ENCODE results near the gene CCDC106.

CCDC106 gene

GRCh38 chr19:55613396-55613795 is 34.6 kb upstream of the CCDC106 start:
- DNase-seq (ENCODE audit: low read depth, low spot score): no peak
- H3K4me3 ChIP-seq (ENCODE audit: low read length): no peak overlapping the region

GRCh38 chr19:55613930-55614710 is 33.9 kb upstream of the CCDC106 start:
- DNase-seq (ENCODE audit: low read depth, low spot score): no peak
- H3K4me3 ChIP-seq (ENCODE audit: low read length): no peak overlapping the region

- no peak for DNase-seq (ENCODE audit: low read depth, low spot score)
- no peak overlapping the region for H3K4me3 ChIP-seq (ENCODE audit: low read length)
Observed at GRCh38 chr19:55614711-55615542, 33.1 kb upstream of the CCDC106 start.

GRCh38 chr19:55615543-55616394 is 32.2 kb upstream of the CCDC106 start:
- DNase-seq (ENCODE audit: low read depth, low spot score): no peak
- no peak overlapping the region for H3K4me3 ChIP-seq (ENCODE audit: low read length)

- H3K4me3 ChIP-seq (ENCODE audit: low read length): no peak overlapping the region
- no peak for DNase-seq (ENCODE audit: low read depth, low spot score)
Observed at GRCh38 chr19:55616395-55616875, 31.6 kb upstream of the CCDC106 start.

GRCh38 chr19:55617426-55617825 is 30.6 kb upstream of the CCDC106 start:
- H3K4me3 ChIP-seq (ENCODE audit: low read length): no peak overlapping the region
- DNase-seq (ENCODE audit: low read depth, low spot score): no peak

GRCh38 chr19:55618426-55618825 is 29.6 kb upstream of the CCDC106 start:
- DNase-seq (ENCODE audit: low read depth, low spot score): no peak
- no peak overlapping the region for H3K4me3 ChIP-seq (ENCODE audit: low read length)

GRCh38 chr19:55619286-55619685 is 28.7 kb upstream of the CCDC106 start:
- no peak for DNase-seq (ENCODE audit: low read depth, low spot score)

GRCh38 chr19:55620410-55621204 is 27.4 kb upstream of the CCDC106 start:
- DNase-seq (ENCODE audit: low read depth, low spot score): peak; percentile 85

More at GRCh38 chr19:55619286-55619685, 28.7 kb upstream of the CCDC106 start:
- no peak overlapping the region for H3K4me3 ChIP-seq (ENCODE audit: low read length)

GRCh38 chr19:55621205-55621672 is 26.8 kb upstream of the CCDC106 start:
- DNase-seq (ENCODE audit: low read depth, low spot score): no peak
- no peak overlapping the region for H3K4me3 ChIP-seq (ENCODE audit: low read length)

More at GRCh38 chr19:55620410-55621204, 27.4 kb upstream of the CCDC106 start:
- H3K4me3 ChIP-seq (ENCODE audit: low read length): no peak overlapping the region

GRCh38 chr19:55621673-55622231 is 26.3 kb upstream of the CCDC106 start:
- no peak for DNase-seq (ENCODE audit: low read depth, low spot score)
- no peak overlapping the region for H3K4me3 ChIP-seq (ENCODE audit: low read length)

GRCh38 chr19:55622242-55622969 is 25.6 kb upstream of the CCDC106 start:
- no peak for DNase-seq (ENCODE audit: low read depth, low spot score)
- H3K4me3 ChIP-seq (ENCODE audit: low read length): no peak overlapping the region

- H3K4me3 ChIP-seq (ENCODE audit: low read length): no peak overlapping the region
- DNase-seq (ENCODE audit: low read depth, low spot score): no peak
Observed at GRCh38 chr19:55623130-55623529, 24.9 kb upstream of the CCDC106 start.

GRCh38 chr19:55623561-55623960 is 24.5 kb upstream of the CCDC106 start:
- DNase-seq (ENCODE audit: low read depth, low spot score): no peak
- peak overlapping the region; percentile 30 for H3K4me3 ChIP-seq (ENCODE audit: low read length)

GRCh38 chr19:55624109-55625003 is 23.7 kb upstream of the CCDC106 start, which contains the start of gene ZNF784:
Gene ZNF784, minus strand, starts transcription at chr19:55624566. Its CDS starts 5 bp downstream, at chr19:55624561.
- peak; percentile 86 for DNase-seq (ENCODE audit: low read depth, low spot score)
- peak within 1 kb of the TSS; percentile 71 for H3K4me3 ChIP-seq (ENCODE audit: low read length)

GRCh38 chr19:55625004-55625326 is 23.0 kb upstream of the CCDC106 start:
- no peak for DNase-seq (ENCODE audit: low read depth, low spot score)
- H3K4me3 ChIP-seq (ENCODE audit: low read length): peak overlapping the region; percentile 71

All from Jurkat, Clone E6-1 (cell line).